Articular chondrocyte of knee joint (primary cell): Measurements from ENCODE around the gene RHOC. TPM values are rescaled to one million over a fixed set of nuclear protein-coding genes. Genes with fewer than 3 reads are reported as not detected.

Experiments used
- total RNA-seq: library from RNA; depleted of rRNA; stranded (reverse); fragments of >200 nt; gene quantifications from 2 replicates; pipeline ENCODE4 v1.2.3, GENCODE V29; 2012

The RHOC gene
- total RNA-seq, result 327 and 336 TPM in 2 replicates

DNA sequence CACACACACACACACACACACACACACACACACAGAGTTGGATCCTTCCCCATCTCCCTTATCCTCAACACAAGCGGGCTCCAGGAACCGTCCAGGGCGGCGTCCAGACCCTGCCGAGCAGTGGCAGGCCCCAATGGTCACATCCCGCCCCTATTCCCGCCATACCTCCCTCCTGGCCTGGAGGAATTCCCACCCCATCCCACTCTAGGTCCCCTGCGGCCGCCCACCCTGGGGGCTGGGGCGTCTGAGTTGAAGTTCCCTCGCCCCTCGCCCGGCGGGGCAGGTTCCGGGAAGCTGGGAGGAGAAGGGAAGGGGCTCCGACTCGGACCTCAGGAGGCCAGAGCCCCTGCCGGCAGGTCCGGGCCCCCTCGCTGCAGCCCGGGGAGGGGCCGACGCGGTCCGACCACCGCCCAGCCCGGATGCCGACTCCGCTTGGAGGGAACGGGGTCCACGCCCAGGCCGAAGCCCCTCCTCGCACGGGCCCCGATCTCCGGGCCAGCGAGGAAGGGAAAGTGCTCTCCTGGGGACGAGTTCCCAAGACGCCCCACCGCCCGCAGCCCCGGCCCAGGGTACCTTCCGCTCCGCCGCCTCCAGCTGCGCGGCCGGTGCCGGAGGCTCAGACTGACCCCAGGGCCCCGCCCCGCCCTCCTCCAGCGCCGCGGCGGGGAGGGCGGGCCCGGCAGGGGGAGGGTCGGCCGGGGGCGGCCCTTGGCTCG lies at the start of gene RHOC:
Gene RHOC, minus strand, starts transcription at position 623 of the 716 bp plus-strand sequence. CDS start 3,328 bp downstream, outside the sequence.

DNA sequence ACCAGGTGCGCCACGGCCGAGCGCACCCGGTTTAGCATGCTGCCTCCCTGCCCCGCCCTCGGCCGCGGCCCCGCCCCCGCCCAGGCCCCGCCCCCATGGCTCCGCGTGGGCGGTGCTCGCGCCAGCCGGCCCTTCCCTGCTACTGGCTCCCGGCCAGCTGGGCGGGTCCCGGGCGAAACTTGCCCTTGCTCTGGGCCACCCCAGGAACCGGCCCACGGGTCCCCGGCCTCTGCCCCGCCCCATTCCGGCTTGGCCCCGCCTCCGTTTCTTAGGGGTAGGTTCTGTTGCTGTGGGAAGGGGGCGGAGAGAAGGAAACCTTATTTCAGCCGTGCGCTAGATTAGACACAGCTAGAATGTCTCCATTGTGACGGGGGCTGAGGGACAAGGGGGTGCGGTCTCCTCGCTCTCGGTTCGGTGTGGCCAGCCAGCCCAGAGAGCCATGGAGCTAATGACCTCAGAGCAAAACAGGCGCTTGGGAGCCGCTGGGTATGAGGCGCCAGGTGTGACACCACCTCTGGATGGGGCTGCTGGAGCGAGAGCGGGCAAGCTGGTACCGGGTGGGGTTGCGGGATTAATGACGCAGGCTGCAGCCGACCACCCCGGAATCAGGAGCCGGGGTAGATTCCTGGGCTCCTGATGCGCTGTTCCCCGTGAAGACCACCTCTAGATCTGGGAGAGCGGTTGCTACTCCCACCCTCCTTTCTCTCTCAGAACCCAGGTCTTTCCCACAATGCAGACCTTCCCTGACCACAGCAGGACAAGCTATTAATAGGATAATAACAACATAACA lies 8.5 kb upstream of the RHOC start, which contains the start of gene PPM1J:
Gene PPM1J, minus strand, starts transcription at position 69 of the 790 bp plus-strand sequence. Its CDS starts 31 bp downstream, at position 38.

DNA sequence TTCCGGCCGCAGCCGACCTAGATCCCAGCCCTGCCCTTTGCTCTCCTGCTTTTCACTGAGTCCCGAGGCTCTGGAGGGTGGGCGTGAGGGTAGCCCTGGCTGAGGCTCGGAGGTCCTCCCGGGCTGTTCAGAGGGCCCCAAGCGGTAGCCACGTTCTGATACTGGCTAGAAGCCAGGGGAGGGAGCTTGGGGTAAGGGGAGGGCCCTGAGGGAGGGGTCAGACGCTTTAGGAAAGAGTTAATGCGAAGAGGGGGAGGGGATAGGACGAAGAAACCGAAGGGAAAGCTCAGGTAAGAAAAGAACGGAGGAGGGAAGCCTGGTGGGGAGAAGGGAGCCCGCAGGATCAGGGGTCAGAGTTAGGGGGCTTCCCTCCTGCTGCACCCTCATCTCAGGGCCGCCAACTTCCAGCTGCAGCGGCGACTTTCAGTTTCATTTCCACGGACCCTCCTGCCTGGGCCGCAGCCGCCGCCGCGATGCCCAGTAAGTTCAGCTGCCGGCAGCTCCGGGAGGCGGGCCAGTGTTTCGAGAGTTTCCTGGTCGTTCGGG lies 32.4 kb downstream of the RHOC start, which contains the start of gene MOV10:
Gene MOV10, plus strand, starts transcription at position 220 of the 546 bp plus-strand sequence. Its CDS starts 254 bp downstream, at position 474.

Other genes with a start within 250 kb of the RHOC start
- gene WNT2B, start 198.2 kb downstream of the RHOC start, total RNA-seq, result 1.2 and 1.3 TPM in 2 replicates
- 18.3 and 21.6 TPM in 2 replicates for gene ST7L, start 88.0 kb downstream of the RHOC start, total RNA-seq
- gene CAPZA1, start 87.3 kb downstream of the RHOC start, total RNA-seq, result 266 and 317 TPM in 2 replicates
- gene MOV10, start 32.5 kb downstream of the RHOC start, total RNA-seq, result 37.6 and 40.5 TPM in 2 replicates
- gene PPM1J, start 8.2 kb upstream of the RHOC start, total RNA-seq, result 0.65 and 0.78 TPM in 2 replicates
- gene SLC16A1, start 249.1 kb upstream of the RHOC start, total RNA-seq, result 103 and 132 TPM in 2 replicates